ENCODE measurements around the gene A4GALT. TPM values are rescaled to one million over a fixed set of nuclear protein-coding genes. Genes with fewer than 3 reads are reported as not detected.

The A4GALT gene, protein sequence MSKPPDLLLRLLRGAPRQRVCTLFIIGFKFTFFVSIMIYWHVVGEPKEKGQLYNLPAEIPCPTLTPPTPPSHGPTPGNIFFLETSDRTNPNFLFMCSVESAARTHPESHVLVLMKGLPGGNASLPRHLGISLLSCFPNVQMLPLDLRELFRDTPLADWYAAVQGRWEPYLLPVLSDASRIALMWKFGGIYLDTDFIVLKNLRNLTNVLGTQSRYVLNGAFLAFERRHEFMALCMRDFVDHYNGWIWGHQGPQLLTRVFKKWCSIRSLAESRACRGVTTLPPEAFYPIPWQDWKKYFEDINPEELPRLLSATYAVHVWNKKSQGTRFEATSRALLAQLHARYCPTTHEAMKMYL
- total RNA-seq, result 7.5 and 12.8 TPM in 2 replicates

DNA sequence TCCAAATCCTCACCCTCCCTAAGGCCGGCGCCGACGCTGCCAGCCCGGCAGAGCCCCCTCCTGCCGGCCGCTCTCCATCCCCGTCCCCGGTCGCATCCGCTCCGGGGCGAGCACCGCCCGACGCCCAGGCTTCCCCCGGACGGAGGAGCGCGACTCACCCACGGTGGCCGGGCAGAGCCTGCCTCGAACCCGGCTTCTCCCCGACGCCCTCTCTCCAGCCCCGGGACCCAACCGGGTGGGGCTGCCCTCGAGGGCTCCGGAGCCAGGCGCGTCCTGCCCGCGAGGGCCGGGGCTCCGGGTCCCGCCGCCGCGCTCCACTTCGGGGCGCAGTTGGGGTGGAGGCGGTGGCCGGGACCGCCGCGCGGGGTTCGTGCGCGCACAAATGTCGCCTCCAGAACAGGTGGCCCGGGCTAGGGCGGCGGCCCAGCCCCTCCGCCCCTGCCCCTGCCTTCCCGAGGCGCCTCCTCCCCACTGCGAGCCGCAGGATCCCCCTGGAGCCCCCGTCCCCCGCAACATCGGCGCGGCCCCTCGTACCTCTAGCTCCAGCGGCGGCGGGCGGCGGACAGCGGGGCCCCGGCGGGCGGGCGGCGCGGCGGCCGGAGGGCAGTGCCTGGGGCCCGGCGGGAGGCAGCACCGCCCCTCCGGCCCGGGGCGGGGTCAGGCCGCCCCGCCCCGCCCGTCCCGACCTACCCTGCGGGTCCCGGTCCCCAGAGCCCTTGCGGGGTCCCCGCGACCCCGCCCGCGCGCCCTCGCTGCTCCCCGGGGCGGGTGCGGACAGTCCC, at the start of gene A4GALT:
TSS of gene A4GALT (minus strand) at position 608 of the 782 bp plus-strand sequence. CDS start 26,919 bp downstream, outside the sequence.

DNA sequence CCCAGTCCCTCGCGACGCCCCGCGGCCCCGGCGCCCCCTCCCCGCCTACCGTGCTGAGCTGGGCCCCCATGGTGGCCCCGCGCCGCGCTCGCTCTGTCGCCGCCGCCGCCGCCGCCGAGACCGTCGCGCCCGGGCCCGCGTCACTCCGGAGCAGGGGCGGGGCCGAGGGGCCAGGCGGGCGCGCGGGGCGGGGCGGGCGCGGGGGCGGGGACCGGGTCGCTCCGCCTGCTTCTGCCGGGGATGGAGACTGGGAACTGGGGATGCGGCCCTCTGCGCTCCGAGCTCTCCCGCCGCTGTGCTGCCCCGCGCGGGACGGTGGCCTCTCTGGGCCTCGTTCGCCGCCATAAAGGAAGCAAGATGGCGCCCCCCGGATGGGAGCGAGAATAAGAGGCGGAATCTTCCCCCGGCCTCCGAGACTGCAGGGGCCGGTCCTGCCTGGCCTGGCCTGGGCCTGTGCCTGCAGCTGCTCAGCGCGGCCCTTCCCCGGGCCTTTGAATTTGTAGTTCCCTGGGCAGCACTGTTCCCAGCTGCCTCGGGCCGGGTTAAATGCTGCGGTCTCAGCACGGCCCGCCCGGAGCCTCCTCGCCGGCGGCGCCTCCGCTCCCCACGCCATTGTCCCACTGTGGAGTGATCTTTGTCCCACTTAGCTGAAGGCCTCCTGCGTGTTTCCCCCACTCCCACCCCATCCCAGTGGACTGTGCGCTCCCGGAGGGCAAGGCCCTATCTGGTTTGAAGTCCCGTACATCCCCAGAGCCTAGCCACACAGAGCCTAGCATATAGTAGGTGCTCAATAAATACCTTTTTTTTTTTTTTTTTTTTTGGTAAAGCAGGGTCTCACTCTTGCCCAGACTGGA, 71.2 kb downstream of the A4GALT start, which contains the start of gene CYB5R3:
TSS of gene CYB5R3 (minus strand) at position 147 of the 854 bp plus-strand sequence. CDS start at position 70, 77 bp downstream.

Small RNAs within 50 kb of the gene (small RNA-seq; reads per million reads assigned to genes)
- gene RF00019, result not detected

Other genes with a start within 250 kb of the A4GALT start
- 20.6 and 23.7 TPM in 2 replicates for gene RRP7A, start 201.1 kb downstream of the A4GALT start, total RNA-seq
- gene SERHL2, start 166.9 kb downstream of the A4GALT start, total RNA-seq, result 3.6 and 6.4 TPM in 2 replicates
- gene POLDIP3, start 106.0 kb downstream of the A4GALT start, total RNA-seq, result 31.0 and 35.7 TPM in 2 replicates
- gene ATP5MGL, start 80.3 kb downstream of the A4GALT start, total RNA-seq, result 1.1 TPM in 2 replicates
- 130 and 140 TPM in 2 replicates for gene CYB5R3, start 71.5 kb downstream of the A4GALT start, total RNA-seq
- 70.6 and 88.3 TPM in 2 replicates for gene ARFGAP3, start 136.4 kb upstream of the A4GALT start, total RNA-seq